Osteocyte (in vitro differentiated cells): ENCODE results near the gene ING4. TPM values are rescaled to one million over a fixed set of nuclear protein-coding genes. Genes with fewer than 3 reads are reported as not detected.
A peak's percentile ranks its signal among the peaks of the same experiment; 100 is the strongest.

Experiments
- DNase-seq: peaks from one replicate; pipeline ENCODE4 v3.0.0; 2021; ENCODE audit warnings: mixed read lengths; ENCODE audit not compliant: unreplicated experiment; ENCODE audit errors: extremely low spot score
- H3K27ac Mint-ChIP-seq: one replicate; pipeline ENCODE4 v1.8.0; 2021; ENCODE audit warnings: mild to moderate bottlenecking, mixed read lengths; ENCODE audit not compliant: unreplicated experiment
- H3K27me3 Mint-ChIP-seq: one replicate; pipeline ENCODE4 v1.8.0; 2021; ENCODE audit warnings: mixed read lengths; ENCODE audit not compliant: unreplicated experiment
- H3K36me3 Mint-ChIP-seq: one replicate; pipeline ENCODE4 v1.8.0; 2021; ENCODE audit warnings: mixed read lengths; ENCODE audit not compliant: unreplicated experiment
- H3K4me1 Mint-ChIP-seq: one replicate; pipeline ENCODE4 v1.8.0; 2021; ENCODE audit warnings: mixed read lengths; ENCODE audit not compliant: unreplicated experiment
- H3K4me3 Mint-ChIP-seq: one replicate; pipeline ENCODE4 v1.8.0; 2021; ENCODE audit warnings: mild to moderate bottlenecking, moderate library complexity, mixed read lengths; ENCODE audit not compliant: unreplicated experiment
- H3K9me3 Mint-ChIP-seq: one replicate; pipeline ENCODE4 v1.8.0; 2021; ENCODE audit warnings: mixed read lengths; ENCODE audit not compliant: unreplicated experiment
- total RNA-seq: library from RNA; stranded (reverse); gene quantifications from 2 replicates; pipeline ENCODE4 v1.2.1, GENCODE V29; 2021
- TF ChIP-seq, protein P1 (sequence below): fragments of 200-600 bp; sonication (generic); IDR thresholded peaks from 2 replicates; pipeline ENCODE4 v1.5.0; 2021; ENCODE audit warnings: antibody characterized with exemption, mild to moderate bottlenecking, moderate library complexity

Gene ING4
- total RNA-seq, 1 donor from 2014 or later, result 56.7 TPM

DNA sequence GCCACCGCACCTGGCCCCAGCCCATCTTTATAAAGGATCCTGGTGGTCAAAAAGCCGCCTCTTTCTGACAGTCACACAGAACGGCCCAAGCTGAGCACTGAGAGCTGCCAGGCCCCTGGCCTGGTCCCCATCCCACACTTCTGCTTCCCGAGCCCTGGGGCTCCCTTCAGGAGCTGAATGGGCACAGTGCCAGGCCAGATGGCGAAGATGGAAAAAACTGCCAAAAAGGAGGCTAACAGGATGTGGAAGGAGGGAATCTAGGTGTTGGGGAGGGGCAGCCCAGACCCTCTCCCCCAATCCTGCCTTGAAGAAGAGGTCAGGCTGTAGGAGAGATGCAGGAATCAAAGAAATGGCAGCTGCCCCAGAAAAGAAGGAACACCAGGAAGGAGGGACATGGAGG lies 32.2 kb downstream of the ING4 start:
- Mint-ChIP-seq H3K4me3 (no peak overlapping the region), H3K4me1 (peaks cover 35% of the 10 kb centered on the region), H3K27ac (no peak overlapping the region), H3K9me3 (no peaks in the 10 kb centered on the region), H3K27me3 (no peaks in the 10 kb centered on the region), H3K36me3 (no peaks in the 10 kb centered on the region)
- DNase-seq, result no peak
- TF ChIP-seq, protein P1, sequence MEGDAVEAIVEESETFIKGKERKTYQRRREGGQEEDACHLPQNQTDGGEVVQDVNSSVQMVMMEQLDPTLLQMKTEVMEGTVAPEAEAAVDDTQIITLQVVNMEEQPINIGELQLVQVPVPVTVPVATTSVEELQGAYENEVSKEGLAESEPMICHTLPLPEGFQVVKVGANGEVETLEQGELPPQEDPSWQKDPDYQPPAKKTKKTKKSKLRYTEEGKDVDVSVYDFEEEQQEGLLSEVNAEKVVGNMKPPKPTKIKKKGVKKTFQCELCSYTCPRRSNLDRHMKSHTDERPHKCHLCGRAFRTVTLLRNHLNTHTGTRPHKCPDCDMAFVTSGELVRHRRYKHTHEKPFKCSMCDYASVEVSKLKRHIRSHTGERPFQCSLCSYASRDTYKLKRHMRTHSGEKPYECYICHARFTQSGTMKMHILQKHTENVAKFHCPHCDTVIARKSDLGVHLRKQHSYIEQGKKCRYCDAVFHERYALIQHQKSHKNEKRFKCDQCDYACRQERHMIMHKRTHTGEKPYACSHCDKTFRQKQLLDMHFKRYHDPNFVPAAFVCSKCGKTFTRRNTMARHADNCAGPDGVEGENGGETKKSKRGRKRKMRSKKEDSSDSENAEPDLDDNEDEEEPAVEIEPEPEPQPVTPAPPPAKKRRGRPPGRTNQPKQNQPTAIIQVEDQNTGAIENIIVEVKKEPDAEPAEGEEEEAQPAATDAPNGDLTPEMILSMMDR, result no peak

- H3K4me3 Mint-ChIP-seq, result no peak overlapping the region
- H3K4me1 Mint-ChIP-seq, result peaks cover 16% of the 10 kb centered on the region
- TF ChIP-seq, protein P1, result no peak
- no peak overlapping the region for H3K27ac Mint-ChIP-seq
- no peaks in the 10 kb centered on the region for H3K9me3 Mint-ChIP-seq
- H3K36me3 Mint-ChIP-seq, result no peaks in the 10 kb centered on the region
- DNase-seq, result no peak
- no peaks in the 10 kb centered on the region for H3K27me3 Mint-ChIP-seq
Observed at GRCh38 chr12:6627616-6628015, 35.3 kb downstream of the ING4 start.

GRCh38 chr12:6626654-6627283 lies 36.1 kb downstream of the ING4 start:
- Mint-ChIP-seq H3K36me3 (no peaks in the 10 kb centered on the region), H3K4me3 (no peak overlapping the region), H3K4me1 (peaks cover 7% of the 10 kb centered on the region), H3K27ac (no peak overlapping the region), H3K27me3 (no peaks in the 10 kb centered on the region), H3K9me3 (no peaks in the 10 kb centered on the region)
- no peak for DNase-seq
- TF ChIP-seq, protein P1, result no peak

DNA sequence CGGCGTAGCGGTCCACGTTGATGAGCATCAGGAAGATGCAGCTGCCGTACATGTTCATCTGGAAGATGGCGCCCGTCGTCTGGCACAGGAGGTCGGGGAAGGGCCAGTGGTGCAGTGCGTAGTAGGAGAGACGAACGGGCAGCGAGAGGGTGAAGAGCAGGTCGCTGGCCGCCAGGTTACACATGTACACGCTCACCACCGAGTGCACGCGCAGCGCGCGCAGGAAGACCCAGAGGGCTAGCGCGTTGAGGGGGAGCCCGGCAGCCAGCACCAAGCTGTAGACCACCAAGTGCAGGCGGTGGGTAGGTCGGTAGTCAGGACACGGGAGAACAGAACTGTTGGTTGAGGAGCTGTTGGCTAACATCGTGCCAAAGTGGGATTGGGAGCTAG lies 42.0 kb downstream of the ING4 start:
- Mint-ChIP-seq H3K27ac (no peak overlapping the region), H3K4me3 (no peak overlapping the region), H3K27me3 (no peaks in the 10 kb centered on the region), H3K4me1 (no peaks in the 10 kb centered on the region), H3K9me3 (no peaks in the 10 kb centered on the region), H3K36me3 (no peaks in the 10 kb centered on the region)
- TF ChIP-seq, protein P1, result no peak
- no peak for DNase-seq

DNA sequence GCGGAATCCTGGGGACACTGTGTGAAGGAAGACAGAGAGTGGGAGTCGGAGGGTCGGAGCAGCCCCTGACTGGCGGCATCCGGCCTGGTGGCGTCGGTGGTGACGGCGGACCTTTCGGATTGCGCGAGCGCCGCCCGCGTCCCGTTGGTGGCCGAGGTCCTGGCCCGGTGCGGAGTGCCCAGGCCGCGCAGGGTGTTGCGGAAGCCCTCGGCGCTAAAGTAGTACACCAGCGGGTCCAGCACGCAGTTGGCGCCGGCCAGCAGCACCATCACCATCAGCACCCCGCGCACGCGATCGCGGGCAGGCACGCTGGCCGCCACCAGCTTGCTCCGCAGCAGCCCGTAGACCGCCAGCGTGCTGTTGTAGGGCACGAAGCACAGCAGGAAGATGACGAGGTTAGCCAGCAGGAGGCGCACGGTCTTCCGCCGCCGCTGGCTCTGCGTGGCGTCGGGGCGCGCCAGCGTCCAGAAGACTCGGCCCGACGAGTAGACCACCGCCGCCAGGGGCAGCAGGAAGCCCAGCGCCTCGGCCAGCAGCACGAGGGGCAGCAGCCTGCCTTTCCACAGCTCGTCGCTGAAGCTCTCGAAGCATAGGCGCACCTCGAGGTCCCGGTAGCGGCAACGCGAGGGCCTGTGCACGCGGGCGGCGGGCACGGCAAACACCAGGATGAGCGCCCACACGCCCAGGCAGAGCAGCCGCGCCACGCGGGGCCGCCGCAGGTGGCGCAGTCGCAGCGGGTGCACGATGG lies 42.6 kb downstream of the ING4 start:
- H3K27ac Mint-ChIP-seq, result no peak overlapping the region
- TF ChIP-seq, protein P1, result peak; percentile 34

More for the DNA sequence above, 42.6 kb downstream of the ING4 start:
- DNase-seq, result no peak
- Mint-ChIP-seq H3K4me1 (no peaks in the 10 kb centered on the region), H3K36me3 (no peaks in the 10 kb centered on the region), H3K27me3 (no peaks in the 10 kb centered on the region), H3K9me3 (no peaks in the 10 kb centered on the region), H3K4me3 (no peak overlapping the region)
